ENCODE data around the gene NPEPL1. TPM values are rescaled to one million over a fixed set of nuclear protein-coding genes. Genes with fewer than 3 reads are reported as not detected.

Gene NPEPL1
- polyA plus RNA-seq, 1 donor (not counting 4 experiments of a cell fraction or from before 2014, with no cell fraction given), result 4.4 TPM

- H3K79me2 ChIP-seq (ENCODE audit: control insufficient read depth, insufficient read depth, low read length), result peaks cover 50% of the 10 kb centered on the region
- TF ChIP-seq EZH2 (IDR thresholded peaks at IDR 0.05; ENCODE audit: low read length) (no peak), CTCF (optimal IDR thresholded peaks at IDR 0.05 in 1 of 3, IDR thresholded peaks at IDR 0.05 in 1 of 3, conservative IDR thresholded peaks at IDR 0.05 in 1 of 3; ENCODE audit: extremely low read depth in 1 of 3, insufficient read depth in 2 of 3, low read length in 3 of 3) (no peak)
- dilution Hi-C loops (cut with MboI; ENCODE audit: extremely low pct_ligation_motif_present, low sequenced_read_pairs), result no loop called here
- FAIRE-seq (no peak), DNase-seq (ENCODE audit: low read depth, low spot score) (no peak)
- peaks cover 20 to 32% of the 10 kb centered on the region in 2 experiments for H3K36me3 ChIP-seq (ENCODE audit: control insufficient read depth in 2 of 2, extremely low read depth in 1 of 2, insufficient read depth in 2 of 2, low read length in 2 of 2)
- no peak overlapping the region for H3K4me3 ChIP-seq (ENCODE audit: control insufficient read depth in 2 of 3, extremely low read depth in 1 of 3, insufficient read depth in 2 of 3, low read depth in 1 of 3, low read length in 3 of 3)
- no peak overlapping the region for H2AFZ ChIP-seq (ENCODE audit: control insufficient read depth, low read length)
- H3K27ac ChIP-seq (ENCODE audit: control insufficient read depth, insufficient read depth, low read length), result no peak overlapping the region
- no peaks in the 10 kb centered on the region for H3K27me3 ChIP-seq (ENCODE audit: control insufficient read depth, extremely low read depth, insufficient read depth, low read length)
- no peaks in the 10 kb centered on the region for H3K9me1 ChIP-seq (ENCODE audit: control insufficient read depth, extremely low read depth, insufficient read depth, low read length)
- no peak overlapping the region for H3K4me2 ChIP-seq (ENCODE audit: control insufficient read depth, extremely low read depth, insufficient read depth, low read depth, low read length)
- H3K9ac ChIP-seq (ENCODE audit: control insufficient read depth, extremely low read depth, insufficient read depth, low read length), result no peak overlapping the region
- no peaks in the 10 kb centered on the region for H3K9me3 ChIP-seq (ENCODE audit: control insufficient read depth, low read depth, low read length)
- H4K20me1 ChIP-seq (ENCODE audit: control insufficient read depth, extremely low read depth, insufficient read depth, low read length), result peaks cover 3% of the 10 kb centered on the region
- H3K4me1 ChIP-seq (ENCODE audit: control insufficient read depth, extremely low read depth, insufficient read depth, low read length), result no peaks in the 10 kb centered on the region
These were observed 25.9 kb upstream of the NPEPL1 start for GRCh38 chr20:58666702-58667101.

- H3K9me1 ChIP-seq (ENCODE audit: control insufficient read depth, extremely low read depth, insufficient read depth, low read length), result no peaks in the 10 kb centered on the region
- H4K20me1 ChIP-seq (ENCODE audit: control insufficient read depth, extremely low read depth, insufficient read depth, low read length), result peaks cover 2% of the 10 kb centered on the region
- no peaks in the 10 kb centered on the region for H3K27me3 ChIP-seq (ENCODE audit: control insufficient read depth, extremely low read depth, insufficient read depth, low read length)
- no peak overlapping the region for H3K4me2 ChIP-seq (ENCODE audit: control insufficient read depth, extremely low read depth, insufficient read depth, low read depth, low read length)
- no peak overlapping the region for H2AFZ ChIP-seq (ENCODE audit: control insufficient read depth, low read length)
- no peaks in the 10 kb centered on the region for H3K9me3 ChIP-seq (ENCODE audit: control insufficient read depth, low read depth, low read length)
- H3K4me1 ChIP-seq (ENCODE audit: control insufficient read depth, extremely low read depth, insufficient read depth, low read length), result no peaks in the 10 kb centered on the region
- no peak for FAIRE-seq
- H3K4me3 ChIP-seq (ENCODE audit: control insufficient read depth in 2 of 3, extremely low read depth in 1 of 3, insufficient read depth in 2 of 3, low read depth in 1 of 3, low read length in 3 of 3), result no peak overlapping the region
- H3K9ac ChIP-seq (ENCODE audit: control insufficient read depth, extremely low read depth, insufficient read depth, low read length), result no peak overlapping the region
- DNase-seq (ENCODE audit: low read depth, low spot score), result no peak
- H3K79me2 ChIP-seq (ENCODE audit: control insufficient read depth, insufficient read depth, low read length), result peaks cover 42% of the 10 kb centered on the region
- H3K27ac ChIP-seq (ENCODE audit: control insufficient read depth, insufficient read depth, low read length), result no peak overlapping the region
- dilution Hi-C loops (cut with MboI; ENCODE audit: extremely low pct_ligation_motif_present, low sequenced_read_pairs), result no loop called here
- TF ChIP-seq EZH2 (IDR thresholded peaks at IDR 0.05; ENCODE audit: low read length), result no peak
- no peak for TF ChIP-seq CTCF (optimal IDR thresholded peaks at IDR 0.05 in 1 of 3, IDR thresholded peaks at IDR 0.05 in 1 of 3, conservative IDR thresholded peaks at IDR 0.05 in 1 of 3; ENCODE audit: extremely low read depth in 1 of 3, insufficient read depth in 2 of 3, low read length in 3 of 3)
- H3K36me3 ChIP-seq (ENCODE audit: control insufficient read depth in 2 of 2, extremely low read depth in 1 of 2, insufficient read depth in 2 of 2, low read length in 2 of 2), result peaks cover 17 to 32% of the 10 kb centered on the region in 2 experiments
These were observed 24.6 kb upstream of the NPEPL1 start for GRCh38 chr20:58667975-58668374.
